HG03280 (cell line): ENCODE results near the gene CYTIP.

Experiments used
- ATAC-seq: cut with Tn5 transposase; IDR thresholded peaks from one replicate; pipeline ENCODE4 v1.9.1; 2021; ENCODE audit warnings: mild to moderate bottlenecking, moderate library complexity; ENCODE audit not compliant: unreplicated experiment

CYTIP gene

DNA sequence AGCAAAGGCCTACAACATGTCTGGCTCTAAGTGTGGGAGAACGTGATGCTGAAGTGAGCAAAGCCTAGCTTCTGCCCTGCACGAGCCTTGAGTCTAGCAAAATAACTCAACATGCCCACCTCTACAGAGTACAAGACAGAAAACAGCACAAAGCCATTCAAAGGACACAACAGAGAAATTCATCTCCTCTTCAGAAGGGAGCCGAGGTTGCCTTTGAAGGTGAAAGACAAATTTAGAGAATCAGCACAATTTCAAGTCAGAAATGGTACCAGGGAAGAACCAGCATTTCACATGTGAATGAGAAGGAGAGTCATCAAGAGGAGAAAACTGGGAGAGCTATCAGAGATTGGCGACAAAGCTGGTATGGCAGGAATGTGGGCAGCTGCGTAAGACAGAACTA, 21.7 kb upstream of the CYTIP start:
- ATAC-seq, result no peak

DNA sequence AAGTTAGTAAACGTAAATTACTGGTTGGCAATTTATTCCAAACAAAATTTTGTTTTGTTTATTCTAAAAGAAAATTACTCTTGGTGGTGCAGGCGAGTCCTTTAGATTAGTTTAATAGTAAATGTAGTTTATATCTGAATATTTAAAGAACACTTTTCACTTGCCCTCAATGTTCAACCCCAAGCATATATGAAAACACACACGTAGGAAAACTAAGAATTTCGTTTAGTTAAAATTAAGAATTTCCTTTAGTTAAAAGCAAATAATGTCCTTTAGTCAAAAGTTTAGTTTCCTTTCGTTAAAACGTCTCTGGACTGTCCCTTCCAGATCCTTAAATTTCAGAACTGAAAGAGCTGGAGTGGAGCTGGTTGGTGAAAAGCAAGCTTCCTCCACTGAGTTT, 19.1 kb upstream of the CYTIP start:
- ATAC-seq, result no peak

- ATAC-seq, result no peak
Measured at GRCh38 chr2:157460897-157461296, 17.0 kb upstream of the CYTIP start.

DNA sequence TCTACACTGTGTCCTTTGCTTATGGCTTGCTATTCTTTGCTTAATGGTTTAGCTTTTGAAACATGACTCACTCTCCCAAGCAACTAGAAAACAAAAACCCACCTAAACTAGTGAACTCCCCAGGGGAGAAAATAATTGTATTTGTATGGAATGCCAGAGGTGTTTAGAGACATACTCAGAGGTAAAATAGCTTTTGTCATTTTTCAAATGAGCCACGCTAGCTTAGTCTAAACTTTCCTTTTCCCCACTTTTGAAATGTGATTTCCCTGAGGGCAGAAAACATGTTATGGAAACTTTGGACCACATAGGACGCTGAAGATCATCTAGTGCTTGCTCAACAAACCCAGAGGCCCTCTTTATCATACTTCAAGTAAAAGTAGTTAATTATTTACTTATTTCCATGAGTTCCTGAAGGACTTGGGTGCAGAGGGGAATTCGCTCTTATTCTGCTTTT, 16.5 kb upstream of the CYTIP start:
- ATAC-seq, result no peak

- no peak for ATAC-seq
Measured at GRCh38 chr2:157459486-157459885, 15.6 kb upstream of the CYTIP start.

GRCh38 chr2:157447741-157448140, 3.9 kb upstream of the CYTIP start:
- ATAC-seq, result no peak

- ATAC-seq, result no peak
Measured at GRCh38 chr2:157447031-157447430, 3.1 kb upstream of the CYTIP start.

- no peak for ATAC-seq
Measured at GRCh38 chr2:157444641-157445040, 752 bp upstream of the CYTIP start.

- ATAC-seq, result no peak
Measured at GRCh38 chr2:157443090-157443489, 799 bp downstream of the CYTIP start.

- no peak for ATAC-seq
Measured at GRCh38 chr2:157442636-157443035, 1.3 kb downstream of the CYTIP start.

DNA sequence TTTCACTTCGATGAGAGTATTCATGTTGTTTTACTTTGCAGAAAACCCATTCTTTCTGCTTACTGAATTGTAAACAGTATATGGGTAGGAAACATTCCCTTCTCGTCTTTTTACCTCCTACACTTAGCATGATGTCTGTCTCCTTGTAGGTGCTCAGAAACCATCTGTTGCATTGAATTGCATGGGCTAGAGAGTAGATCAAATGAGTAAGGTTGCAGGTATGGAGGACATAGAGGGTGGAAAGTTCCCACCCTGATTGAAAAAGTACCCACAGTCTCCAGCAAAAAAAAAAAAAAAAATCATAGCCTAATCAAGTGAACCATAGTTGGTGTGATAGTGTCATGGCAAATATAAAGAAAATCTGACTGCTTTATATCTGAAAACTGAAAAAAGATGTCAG, 1.7 kb downstream of the CYTIP start:
- ATAC-seq, result no peak

DNA sequence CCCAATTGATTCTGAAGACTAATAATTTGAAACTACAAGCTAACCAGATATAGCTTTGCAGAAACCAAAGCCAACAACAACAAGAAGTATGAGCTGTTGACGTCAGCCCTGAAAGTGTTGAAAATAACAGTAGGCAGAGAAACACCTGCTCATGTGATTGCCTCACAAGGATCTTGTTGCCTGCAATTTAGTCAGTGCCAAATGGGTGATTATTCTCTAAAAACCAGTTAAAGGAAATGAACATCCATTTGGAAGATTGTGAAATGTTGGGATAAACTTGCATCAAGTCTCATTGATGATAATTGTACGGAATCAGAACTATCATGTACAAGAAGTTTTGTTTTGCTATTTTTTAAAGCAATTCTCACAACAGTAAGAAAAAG, 2.8 kb downstream of the CYTIP start:
- peak; percentile 39 for ATAC-seq

GRCh38 chr2:157440404-157441071, 3.4 kb downstream of the CYTIP start:
- no peak for ATAC-seq

DNA sequence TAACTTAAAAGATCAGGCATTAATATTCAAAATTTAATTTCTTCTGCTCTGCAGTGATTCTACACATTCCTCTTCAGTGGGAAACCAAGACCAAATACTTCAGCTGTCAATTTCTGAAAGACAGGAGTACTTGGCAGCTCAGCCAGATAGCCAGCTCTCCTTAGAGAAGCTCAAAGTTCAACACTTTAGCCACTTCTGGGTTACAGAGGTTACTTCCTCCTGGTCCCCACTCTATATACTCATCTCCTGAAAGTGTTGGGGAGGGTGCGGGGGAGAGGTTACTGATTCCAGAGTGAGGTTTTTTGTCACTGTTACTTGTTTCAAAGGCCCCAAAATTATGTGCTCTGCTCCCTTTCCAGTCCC, 4.1 kb downstream of the CYTIP start:
- ATAC-seq, result peak; percentile 34

DNA sequence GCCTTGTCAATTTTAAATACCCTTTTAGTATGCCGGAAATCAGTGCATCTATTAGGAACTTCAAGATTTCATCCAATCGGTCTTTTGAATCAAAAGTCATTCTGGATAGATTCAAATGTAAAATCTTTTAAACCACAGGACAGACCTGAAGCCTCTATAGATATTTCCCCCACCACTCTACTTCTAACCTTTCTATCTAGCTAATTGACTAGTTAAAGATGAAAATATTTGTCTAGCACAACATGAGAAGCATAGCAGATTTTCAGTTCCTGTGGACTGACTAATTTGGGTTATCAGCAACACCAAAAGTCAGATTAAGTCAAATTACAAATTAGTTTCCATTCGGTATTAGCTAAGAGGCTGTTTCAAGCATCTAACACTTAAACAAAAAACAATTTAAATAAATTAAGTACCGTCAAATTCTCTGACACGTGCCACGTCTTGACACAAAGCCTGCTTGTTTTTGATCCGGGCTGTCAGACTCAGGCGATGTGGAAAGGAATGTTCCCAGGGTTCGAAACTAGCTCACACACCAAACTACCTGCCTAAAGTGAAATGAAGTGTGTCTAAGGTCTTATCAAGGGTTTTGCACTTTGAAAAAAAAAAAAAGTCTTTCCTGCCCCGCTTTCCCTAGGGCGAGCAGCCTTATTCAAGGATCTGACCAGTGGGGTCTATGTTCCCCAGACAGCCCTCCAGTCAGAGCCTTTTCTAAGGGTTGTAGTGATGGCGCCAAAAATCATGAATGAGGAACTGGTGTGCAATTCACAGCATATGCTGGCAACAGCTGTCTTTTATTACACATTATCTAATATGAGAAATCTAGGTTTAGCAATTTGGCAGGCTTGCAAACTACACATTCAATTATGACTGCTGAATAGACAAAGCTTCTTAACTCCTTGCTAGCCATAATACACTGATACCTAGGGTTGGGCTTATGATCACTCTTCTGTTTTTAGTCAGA, 4.7 kb downstream of the CYTIP start:
- ATAC-seq, result peak; percentile 9

- no peak for ATAC-seq
Measured at GRCh38 chr2:157433394-157433793, 10.5 kb downstream of the CYTIP start.

- no peak for ATAC-seq
Measured at GRCh38 chr2:157432475-157433106, 11.3 kb downstream of the CYTIP start.

- ATAC-seq, result no peak
Measured at GRCh38 chr2:157431176-157431575, 12.7 kb downstream of the CYTIP start.

DNA sequence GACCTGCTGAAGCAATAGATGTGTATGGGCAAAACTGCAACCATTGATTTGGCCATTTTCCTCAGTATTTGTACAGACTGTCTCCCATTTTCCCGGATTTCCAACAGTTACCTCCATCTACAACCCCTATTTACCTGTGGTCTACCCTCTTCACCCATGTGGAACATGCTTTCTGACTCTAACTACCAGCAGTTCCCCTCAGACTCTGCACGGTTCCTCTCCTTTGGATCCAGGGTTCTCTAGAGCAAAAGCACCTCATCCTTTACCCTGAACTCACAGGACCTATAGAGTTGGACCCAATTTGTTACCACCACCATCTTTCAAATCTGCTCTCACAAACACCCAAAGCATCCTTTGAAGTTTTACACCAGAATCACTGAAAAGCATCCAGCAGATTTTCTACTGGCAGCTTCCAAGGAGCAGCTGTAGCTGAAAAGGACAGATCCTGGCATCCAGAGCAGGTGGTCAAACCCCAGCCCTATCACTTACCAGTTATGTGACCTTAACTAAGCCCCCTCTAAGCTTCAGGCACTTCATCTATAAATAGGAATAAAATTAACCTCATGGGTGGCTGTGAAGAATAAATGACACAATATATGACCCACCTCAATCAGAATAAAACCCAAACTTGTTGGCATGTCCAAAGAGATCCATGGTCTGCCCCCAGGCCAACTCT, 15.3 kb downstream of the CYTIP start:
- ATAC-seq, result no peak

- no peak for ATAC-seq
Measured at GRCh38 chr2:157427922-157428303, 16.0 kb downstream of the CYTIP start.
